Keratinocyte (primary cell): ENCODE results near the gene GPR37L1. TPM values are rescaled to one million over a fixed set of nuclear protein-coding genes. Genes with fewer than 3 reads are reported as not detected.

Experiments used
- DNase-seq: peaks from one replicate; pipeline ENCODE4 v3.0.0-alpha.2; 2011; ENCODE audit warnings: low read depth, missing footprints, low spot score
- FAIRE-seq: peaks from 2 replicates; lab custom pipeline; 2011; peaks lifted over from hg19 to GRCh38; lab: Jason Lieb, UNC
- H2AFZ ChIP-seq: 2 replicates; pipeline ENCODE4 v1.6.0; 2012; ENCODE audit warnings: low read length, control low read depth, inconsistent platforms; ENCODE audit not compliant: control insufficient read depth
- H3K27ac ChIP-seq: 2 replicates; pipeline ENCODE4 v1.5.1; 2011; ENCODE audit warnings: low read length; ENCODE audit not compliant: control insufficient read depth, insufficient read depth
- H3K27me3 ChIP-seq: 3 replicates; pipeline ENCODE4 v1.6.0; 2011; ENCODE audit warnings: low read length; ENCODE audit not compliant: control insufficient read depth, insufficient read depth; ENCODE audit errors: extremely low read depth
- H3K36me3 ChIP-seq, 2 experiments: 2 replicates in 1 of 2; 3 replicates in 1 of 2; pipeline ENCODE4 v1.5.1; 2011; ENCODE audit warnings: low read length in 2 of 2, mild to moderate bottlenecking in 1 of 2; ENCODE audit not compliant: control insufficient read depth in 2 of 2, insufficient read depth in 2 of 2; ENCODE audit errors: extremely low read depth in 1 of 2
- H3K4me1 ChIP-seq: 3 replicates; pipeline ENCODE4 v1.5.1; 2011; ENCODE audit warnings: low read length; ENCODE audit not compliant: control insufficient read depth, insufficient read depth; ENCODE audit errors: extremely low read depth
- H3K4me2 ChIP-seq: 3 replicates; pipeline ENCODE4 v1.6.0; 2011; ENCODE audit warnings: low read depth, low read length; ENCODE audit not compliant: control insufficient read depth, insufficient read depth; ENCODE audit errors: extremely low read depth
- H3K4me3 ChIP-seq, 3 experiments: fragments of 200-600 bp in 1 of 3; sonication (generic) in 1 of 3; 2 replicates in 2 of 3; 3 replicates in 1 of 3; pipeline ENCODE4 v1.5.1; 2011 to 2016; ENCODE audit warnings: low read length in 3 of 3, mild to moderate bottlenecking in 3 of 3, control low read depth in 2 of 3, inconsistent platforms in 1 of 3, low read depth in 1 of 3, mixed read lengths in 1 of 3, mixed run types in 1 of 3, moderate library complexity in 1 of 3; ENCODE audit not compliant: control insufficient read depth in 2 of 3, insufficient read depth in 2 of 3; ENCODE audit errors: extremely low read depth in 1 of 3
- H3K79me2 ChIP-seq: 2 replicates; pipeline ENCODE4 v1.6.0; 2012; ENCODE audit warnings: low read length; ENCODE audit not compliant: control insufficient read depth, insufficient read depth
- H3K9ac ChIP-seq: 3 replicates; pipeline ENCODE4 v1.6.0; 2011; ENCODE audit warnings: low read length; ENCODE audit not compliant: control insufficient read depth, insufficient read depth; ENCODE audit errors: extremely low read depth
- H3K9me1 ChIP-seq: 3 replicates; pipeline ENCODE4 v1.6.0; 2011; ENCODE audit warnings: low read length; ENCODE audit not compliant: control insufficient read depth, insufficient read depth; ENCODE audit errors: extremely low read depth
- H3K9me3 ChIP-seq: 2 replicates; pipeline ENCODE4 v1.5.1; 2012; ENCODE audit warnings: low read depth, low read length; ENCODE audit not compliant: control insufficient read depth
- H4K20me1 ChIP-seq: 3 replicates; pipeline ENCODE4 v1.6.0; 2011; ENCODE audit warnings: low read length; ENCODE audit not compliant: control insufficient read depth, insufficient read depth; ENCODE audit errors: extremely low read depth
- CTCF ChIP-seq, 3 experiments: IDR thresholded peaks in 1 of 3; conservative IDR thresholded peaks in 1 of 3; optimal IDR thresholded peaks in 1 of 3; 2 replicates in 2 of 3; 3 replicates in 1 of 3; pipeline versions ENCODE3 to v1.5.1; 2011; ENCODE audit warnings: low read length in 3 of 3, mild to moderate bottlenecking in 3 of 3, moderate library complexity in 2 of 3, control low read depth in 1 of 3, inconsistent platforms in 1 of 3; ENCODE audit not compliant: insufficient read depth in 2 of 3; ENCODE audit errors: extremely low read depth in 1 of 3
- EZH2 ChIP-seq: IDR thresholded peaks from one replicate; pipeline ENCODE4 v1.6.1; 2012; ENCODE audit warnings: inconsistent platforms, mild to moderate bottlenecking, low read length, moderate library complexity
- dilution Hi-C: fragments of 300-500 bp; cut with MboI; formaldehyde crosslinking; loops from one replicate; pipeline ENCODE4 v1.7.0; 2020; ENCODE audit warnings: low sequenced_read_pairs; ENCODE audit not compliant: extremely low pct_ligation_motif_present
- polyA plus RNA-seq, 5 experiments: library from polyadenylated mRNA; depleted of rRNA in 3 of 5; stranded (reverse) in 3 of 5; stranded (forward) in 1 of 5; unstranded in 1 of 5; fragments of >200 nt; gene quantifications; 1 replicate in 1 of 5; 2 replicates in 3 of 5; 3 replicates in 1 of 5; pipeline versions ENCODE4 v1.2.1 to v1.2.3, GENCODE V29; 2011 to 2012; ENCODE audit warnings: missing spikeins in 2 of 5, low read depth in 1 of 5, low replicate concordance in 1 of 5

The GPR37L1 gene
- polyA plus RNA-seq, 1 donor (not counting 4 experiments of a cell fraction or from before 2014, with no cell fraction given), result not detected

- Histone ChIP-seq H3K9ac (no peak overlapping the region), H3K27me3 (no peaks in the 10 kb centered on the region), H3K36me3 (peaks cover 20 to 35% of the 10 kb centered on the region in 2 experiments), H3K4me2 (no peak overlapping the region), H3K4me1 (peaks cover 16% of the 10 kb centered on the region), H3K9me1 (no peaks in the 10 kb centered on the region), H2AFZ (no peak overlapping the region), H3K27ac (no peak overlapping the region), H3K79me2 (peaks cover 12% of the 10 kb centered on the region), H4K20me1 (peaks cover 17% of the 10 kb centered on the region), H3K4me3 (no peak overlapping the region), H3K9me3 (no peaks in the 10 kb centered on the region)
- dilution Hi-C loops, result no loop called here
- TF ChIP-seq EZH2 (no peak), CTCF (optimal IDR thresholded peaks at IDR 0.05 in 1 of 3, IDR thresholded peaks at IDR 0.05 in 1 of 3, conservative IDR thresholded peaks at IDR 0.05 in 1 of 3; ENCODE audit: extremely low read depth in 1 of 3, insufficient read depth in 2 of 3, low read length in 3 of 3) (no peak)
- DNase-seq (no peak), FAIRE-seq (no peak)
Measured at GRCh38 chr1:202133496-202133895, 10.8 kb downstream of the GPR37L1 start.

- Histone ChIP-seq H3K9ac (no peak overlapping the region), H3K27ac (no peak overlapping the region), H3K27me3 (no peaks in the 10 kb centered on the region), H4K20me1 (peaks cover 18% of the 10 kb centered on the region), H3K9me1 (no peaks in the 10 kb centered on the region), H3K4me2 (no peak overlapping the region), H3K36me3 (peaks cover 20 to 35% of the 10 kb centered on the region in 2 experiments), H3K4me1 (peaks cover 16% of the 10 kb centered on the region), H3K4me3 (no peak overlapping the region), H2AFZ (no peak overlapping the region), H3K9me3 (no peaks in the 10 kb centered on the region), H3K79me2 (peaks cover 17% of the 10 kb centered on the region)
- DNase-seq, result no peak
- TF ChIP-seq EZH2 (no peak), CTCF (optimal IDR thresholded peaks at IDR 0.05 in 1 of 3, IDR thresholded peaks at IDR 0.05 in 1 of 3, conservative IDR thresholded peaks at IDR 0.05 in 1 of 3; ENCODE audit: extremely low read depth in 1 of 3, insufficient read depth in 2 of 3, low read length in 3 of 3) (no peak)
- dilution Hi-C loops, result no loop called here
- no peak for FAIRE-seq
Measured at GRCh38 chr1:202133989-202134388, 11.3 kb downstream of the GPR37L1 start.
